Endodermal cell (in vitro differentiated cells): Measurements from ENCODE around the gene CYP2A7. TPM values are rescaled to one million over a fixed set of nuclear protein-coding genes. Genes with fewer than 3 reads are reported as not detected.
"Not testable (repeated sequence)": the region's sequence is repeated elsewhere in the genome, so short reads cannot be mapped to it uniquely, and the experiment has no call there.

Experiments used
- DNase-seq: peaks from one replicate; pipeline ENCODE4 v3.0.0-alpha.2; 2017
- H3K27ac ChIP-seq: 2 replicates; pipeline ENCODE4 v1.5.1; 2013; ENCODE audit warnings: mild to moderate bottlenecking, low read depth, low read length, moderate library complexity
- H3K27me3 ChIP-seq: 2 replicates; pipeline ENCODE4 v1.6.1; 2013; ENCODE audit warnings: mild to moderate bottlenecking, low read length, moderate library complexity; ENCODE audit not compliant: insufficient read depth, control insufficient read depth, poor library complexity, severe bottlenecking
- H3K36me3 ChIP-seq: 2 replicates; pipeline ENCODE4 v1.7.0; 2013; ENCODE audit warnings: mild to moderate bottlenecking, low read length, moderate library complexity; ENCODE audit not compliant: control insufficient read depth, insufficient read depth
- H3K4me1 ChIP-seq: one replicate; pipeline ENCODE4 v1.7.0; 2013; ENCODE audit warnings: low read length; ENCODE audit not compliant: control insufficient read depth, insufficient read depth
- H3K4me3 ChIP-seq: 2 replicates; pipeline ENCODE4 v1.5.1; 2013; ENCODE audit warnings: mild to moderate bottlenecking, low read length, moderate library complexity
- H3K9ac ChIP-seq: 2 replicates; pipeline ENCODE4 v1.6.1; 2013; ENCODE audit warnings: mild to moderate bottlenecking, low read length, moderate library complexity; ENCODE audit not compliant: poor library complexity, severe bottlenecking; ENCODE audit errors: extremely low read depth
- H3K9me3 ChIP-seq: 2 replicates; pipeline ENCODE4 v1.6.1; 2013; ENCODE audit warnings: mild to moderate bottlenecking, low read length, moderate library complexity; ENCODE audit not compliant: control insufficient read depth
- H3K27ac Mint-ChIP-seq: 2 replicates; pipeline ENCODE4 v1.8.0; 2020; ENCODE audit warnings: mixed read lengths
- H3K27me3 Mint-ChIP-seq: 2 replicates; pipeline ENCODE4 v1.8.0; 2021; ENCODE audit warnings: mild to moderate bottlenecking, mixed read lengths; ENCODE audit not compliant: insufficient read depth
- H3K36me3 Mint-ChIP-seq: 2 replicates; pipeline ENCODE4 v1.8.0; 2020; ENCODE audit warnings: low read depth, mixed read lengths
- H3K4me1 Mint-ChIP-seq: 2 replicates; pipeline ENCODE4 v1.8.0; 2020; ENCODE audit warnings: mixed read lengths
- H3K4me3 Mint-ChIP-seq: 2 replicates; pipeline ENCODE4 v1.8.0; 2020; ENCODE audit warnings: mild to moderate bottlenecking, moderate library complexity, mixed read lengths
- H3K9me3 Mint-ChIP-seq: 2 replicates; pipeline ENCODE4 v1.8.0; 2020; ENCODE audit warnings: mild to moderate bottlenecking, mixed read lengths
- CTCF ChIP-seq: fragments of 200-600 bp; sonication (generic); conservative IDR thresholded peaks from 2 replicates; pipeline ENCODE4 v1.5.0; 2021; ENCODE audit warnings: antibody characterized with exemption, mild to moderate bottlenecking
- WGBS, 2 experiments: methylation state at CpG; one replicate each; pipeline versions ENCODE4 v1.1.5 to v1.1.7; 2013; ENCODE audit warnings: missing lambda C conversion rate in 2 of 2, mixed read lengths in 1 of 2; ENCODE audit not compliant: insufficient coverage in 1 of 2, insufficient read length in 1 of 2; 5-methylcytosine and 5-hydroxymethylcytosine counted together
- total RNA-seq, 2 donors: library from RNA; stranded (reverse); fragmentation: NEBNext Ultra II Directional in 1 of 2; extraction: Animal tissue kit (Norgen Biotek cat#: 25700) in 1 of 2; gene quantifications; 2 replicates in 1 of 2; 3 replicates in 1 of 2; pipeline ENCODE4 v1.2.1, GENCODE V29; 2021

CYP2A7 gene
- total RNA-seq, 2 donors from 2014 or later = not detected

DNA sequence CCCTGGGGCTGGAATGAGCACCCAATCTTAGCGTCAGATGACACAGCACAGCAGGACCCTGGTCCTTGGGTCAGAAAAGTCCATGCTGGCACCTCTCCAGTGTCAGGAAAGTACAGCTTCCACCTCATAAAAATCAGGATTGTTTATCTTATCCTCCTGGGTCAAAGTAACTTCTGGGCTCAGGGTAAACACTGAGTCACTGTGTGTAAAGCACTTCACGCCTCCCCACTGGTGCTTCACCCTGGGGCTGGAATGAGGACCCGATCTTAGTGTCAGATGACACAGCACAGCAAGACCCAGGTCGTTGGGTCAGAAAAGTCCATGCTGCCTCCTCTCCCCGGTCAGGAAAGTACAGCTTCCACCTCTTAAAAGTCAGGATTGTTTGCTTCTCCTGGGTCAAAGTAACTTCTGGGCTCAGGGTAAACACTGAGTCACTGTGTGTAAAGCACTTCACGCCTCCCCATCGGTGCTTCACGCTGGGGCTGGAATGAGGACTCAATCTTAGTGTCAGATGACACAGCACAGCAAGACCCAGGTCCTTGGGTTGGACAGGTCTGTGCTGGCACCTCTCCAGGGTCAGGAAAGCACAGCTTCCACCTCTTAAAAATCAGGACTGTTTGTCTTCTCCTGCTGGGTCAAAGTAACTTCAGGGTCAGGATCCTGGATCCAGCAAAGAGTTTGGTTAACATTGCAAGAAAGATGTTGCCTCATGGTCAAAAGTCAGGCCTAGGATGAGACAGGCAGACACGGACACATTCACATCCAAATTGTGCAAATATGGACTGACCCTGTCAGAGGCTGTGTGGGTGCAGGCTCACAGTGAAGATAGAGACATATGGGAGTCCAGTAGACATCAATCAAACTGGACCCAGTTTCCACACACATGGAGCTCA, 39.2 kb upstream of the CYP2A7 start:
- Histone ChIP-seq H3K4me3 (peak overlapping the region; percentile 57), H3K4me1 (peaks cover 12% of the 10 kb centered on the region), H3K36me3 (no peaks in the 10 kb centered on the region), H3K27me3 (no peaks in the 10 kb centered on the region), H3K9ac (peak overlapping the region; percentile 4), H3K27ac (no peak overlapping the region), H3K9me3 (peaks cover 33% of the 10 kb centered on the region)
- peaks cover 43% of the 10 kb centered on the region for H3K9me3 Mint-ChIP-seq
- H3K36me3 Mint-ChIP-seq = no peaks in the 10 kb centered on the region
- peaks cover 52% of the 10 kb centered on the region for H3K27me3 Mint-ChIP-seq
- H3K4me3 Mint-ChIP-seq = peak overlapping the region; percentile 29
- peak; percentile 86 for DNase-seq
- TF ChIP-seq CTCF = no peak
- H3K4me1 Mint-ChIP-seq = peaks cover 39% of the 10 kb centered on the region
- WGBS, 2 experiments = 40 to 48% methylated on average over 9 of the region's 9 CpGs
- H3K27ac Mint-ChIP-seq = peak overlapping the region; percentile 89

- H3K36me3 Mint-ChIP-seq = no peaks in the 10 kb centered on the region
- peaks cover 60% of the 10 kb centered on the region for H3K27me3 Mint-ChIP-seq
- no peak for DNase-seq
- peak overlapping the region; percentile 89 for H3K27ac Mint-ChIP-seq
- WGBS, 2 experiments = 91 to 98% methylated on average over 3 to 4 of the region's 4 CpGs
- peaks cover 33% of the 10 kb centered on the region for H3K9me3 ChIP-seq
- no peaks in the 10 kb centered on the region for H3K36me3 ChIP-seq
- H3K4me3 Mint-ChIP-seq = no peak overlapping the region
- H3K27ac ChIP-seq = no peak overlapping the region
- H3K9ac ChIP-seq = peak overlapping the region; percentile 4
- peak overlapping the region; percentile 57 for H3K4me3 ChIP-seq
- peaks cover 12% of the 10 kb centered on the region for H3K4me1 ChIP-seq
- no peak for TF ChIP-seq CTCF
- peaks cover 33% of the 10 kb centered on the region for H3K4me1 Mint-ChIP-seq
- H3K9me3 Mint-ChIP-seq = peaks cover 44% of the 10 kb centered on the region
- no peaks in the 10 kb centered on the region for H3K27me3 ChIP-seq
These were observed 38.4 kb upstream of the CYP2A7 start for GRCh38 chr19:40920300-40921004.

DNA sequence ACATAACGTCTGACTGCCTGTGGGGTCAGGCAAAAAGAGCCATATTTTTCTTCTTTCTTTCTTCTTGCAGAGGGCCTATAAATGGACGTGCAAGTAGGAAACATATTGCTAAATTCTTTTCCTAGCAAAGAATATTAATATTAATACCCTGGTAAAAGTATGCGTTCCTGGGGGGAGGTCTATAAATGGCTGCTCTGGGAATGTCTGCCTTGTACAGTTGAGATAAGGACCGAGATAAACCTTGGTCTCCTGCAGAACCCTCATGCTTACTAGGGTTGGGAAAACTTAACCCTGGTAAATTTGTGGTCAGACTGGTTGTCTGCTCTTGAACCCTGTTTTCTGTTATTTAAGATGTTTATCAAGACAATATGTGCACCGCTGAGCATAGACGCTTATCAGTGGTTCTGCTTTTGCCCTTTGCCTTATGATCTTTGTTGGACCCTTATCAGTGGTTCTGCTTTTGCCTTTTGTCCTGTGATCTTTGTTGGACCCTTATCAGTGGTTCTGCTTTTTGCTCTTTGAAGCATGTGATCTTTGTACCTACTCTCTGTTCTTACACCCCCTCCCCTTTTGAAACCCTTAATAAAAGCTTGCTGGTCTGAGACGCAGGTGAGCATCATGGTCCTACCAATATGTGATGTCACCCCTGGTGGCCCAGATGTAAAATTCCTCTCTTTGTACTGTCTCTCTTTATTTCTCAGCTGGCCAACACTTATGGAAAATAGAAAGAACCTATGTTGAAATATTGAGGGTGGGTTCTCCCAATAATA, 37.7 kb upstream of the CYP2A7 start:
- not testable (repeated sequence) for H3K9ac ChIP-seq, H3K36me3 ChIP-seq, H3K36me3 Mint-ChIP-seq, H3K27ac Mint-ChIP-seq, DNase-seq, H3K27me3 ChIP-seq, H3K4me3 Mint-ChIP-seq, H3K27ac ChIP-seq
- H3K4me3 ChIP-seq = peak overlapping the region; percentile 57
- H3K4me1 Mint-ChIP-seq = peaks cover 33% of the 10 kb centered on the region
- peaks cover 52% of the 10 kb centered on the region for H3K9me3 Mint-ChIP-seq
- H3K9me3 ChIP-seq = peaks cover 33% of the 10 kb centered on the region
- peaks cover 66% of the 10 kb centered on the region for H3K27me3 Mint-ChIP-seq
- H3K4me1 ChIP-seq = peaks cover 12% of the 10 kb centered on the region
- WGBS, 2 experiments = 95 to 96% methylated on average over 3 to 7 of the region's 7 CpGs

- not testable (repeated sequence) for H3K27ac Mint-ChIP-seq, H3K4me3 ChIP-seq, H3K36me3 Mint-ChIP-seq, H3K4me3 Mint-ChIP-seq, DNase-seq, H3K36me3 ChIP-seq, H3K9ac ChIP-seq, H3K27me3 ChIP-seq, H3K27ac ChIP-seq
- peaks cover 24% of the 10 kb centered on the region for H3K4me1 Mint-ChIP-seq
- Histone ChIP-seq H3K4me1 (peaks cover 12% of the 10 kb centered on the region), H3K9me3 (peaks cover 23% of the 10 kb centered on the region)
- peaks cover 69% of the 10 kb centered on the region for H3K27me3 Mint-ChIP-seq
- WGBS, 2 experiments = no CpG with 5 or more reads among the region's 2 CpGs
- H3K9me3 Mint-ChIP-seq = peaks cover 66% of the 10 kb centered on the region
These were observed 36.3 kb upstream of the CYP2A7 start for GRCh38 chr19:40918303-40918702.
